Peyer's patch (tissue), 4 donors: ENCODE results near the gene DYNLT2B.
"Not testable (repeated sequence)": the region's sequence is repeated elsewhere in the genome, so short reads cannot be mapped to it uniquely, and the experiment has no call there.

Experiments used
- CTCF ChIP-seq, 6 experiments: fragments of 450-650 bp in 4 of 6; fragments of 200-600 bp in 2 of 6; sonication (generic) in 1 of 6; IDR thresholded peaks; one replicate each; pipeline ENCODE4 v1.5.1; 2017 to 2019; ENCODE audit warnings: antibody characterized with exemption in 6 of 6, mild to moderate bottlenecking in 3 of 6, moderate library complexity in 1 of 6
- POLR2A ChIP-seq, 2 donors: fragments of 450-650 bp; IDR thresholded peaks; one replicate each; pipeline ENCODE4 v1.5.1; 2017; ENCODE audit warnings: antibody characterized with exemption in 2 of 2, mild to moderate bottlenecking in 2 of 2, moderate library complexity in 2 of 2

- TF ChIP-seq CTCF, POLR2A (IDR thresholded peaks at IDR 0.05): not testable (repeated sequence)
Observed at GRCh38 chr3:196302960-196303359, 15.1 kb downstream of the DYNLT2B start.
